GM18526 (cell line): ENCODE measurements around the gene SNX9.

Source experiments
- POLR2A ChIP-seq: IDR thresholded peaks from 3 replicates; pipeline ENCODE4 v1.6.1; 2011; ENCODE audit not compliant: insufficient read length; ENCODE audit errors: extremely low read depth

The SNX9 gene

DNA sequence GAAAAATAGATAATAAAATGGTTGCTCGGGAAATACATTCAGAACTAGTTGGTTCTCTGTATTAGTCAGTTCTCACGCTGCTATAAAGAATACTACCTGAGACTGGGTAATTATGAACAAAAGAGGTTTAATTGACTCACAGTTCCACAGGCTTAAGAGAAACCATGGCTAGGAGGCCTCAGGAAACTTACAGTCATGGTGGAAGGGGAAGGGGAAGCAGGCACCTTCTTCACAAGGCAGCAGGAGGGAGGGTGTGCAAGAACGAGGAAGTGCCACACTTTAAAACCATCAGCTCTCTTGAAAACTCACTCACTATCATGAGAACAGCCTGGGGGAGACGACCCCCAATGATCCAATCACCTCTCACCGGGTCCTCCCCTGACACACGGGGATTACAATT, 24.2 kb upstream of the SNX9 start:
- TF ChIP-seq POLR2A = no peak

DNA sequence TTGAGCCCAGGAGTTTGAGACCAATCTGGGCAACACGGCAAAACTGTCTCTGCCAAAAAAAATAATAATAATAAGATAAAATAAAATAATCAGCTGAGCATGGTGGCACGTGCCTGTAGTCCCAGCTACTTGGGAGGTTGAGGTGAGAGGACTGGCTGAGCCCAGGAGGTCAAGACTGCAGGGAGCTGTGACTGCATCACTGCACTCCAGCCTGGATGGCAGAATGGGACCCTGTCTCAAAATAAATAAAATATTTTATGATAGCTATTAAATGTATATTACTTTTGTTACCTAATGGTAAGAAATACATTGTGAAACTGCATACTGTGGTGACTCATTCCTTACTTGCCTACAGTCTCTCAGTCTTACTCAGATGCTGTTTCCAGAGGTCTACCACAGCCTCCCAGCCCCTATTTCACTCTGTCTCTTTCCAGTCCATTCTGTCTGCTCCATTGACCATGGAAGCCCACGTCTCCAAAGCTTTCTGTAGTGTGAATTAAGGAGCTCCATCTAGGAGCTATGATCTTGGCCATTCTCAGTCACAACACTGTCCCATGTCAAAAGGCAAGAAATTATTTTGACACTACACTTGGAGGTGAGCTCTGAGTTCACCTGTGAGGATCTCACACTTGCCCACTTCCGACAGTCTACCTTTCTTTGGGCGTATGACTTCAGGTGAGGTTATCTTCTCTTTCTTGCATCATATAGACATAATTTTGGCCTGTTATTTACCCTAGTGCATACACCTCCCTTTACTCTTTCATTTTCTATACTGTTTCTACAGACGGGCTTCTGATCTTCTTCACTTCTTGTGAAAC, 22.4 kb upstream of the SNX9 start:
- TF ChIP-seq POLR2A = no peak

DNA sequence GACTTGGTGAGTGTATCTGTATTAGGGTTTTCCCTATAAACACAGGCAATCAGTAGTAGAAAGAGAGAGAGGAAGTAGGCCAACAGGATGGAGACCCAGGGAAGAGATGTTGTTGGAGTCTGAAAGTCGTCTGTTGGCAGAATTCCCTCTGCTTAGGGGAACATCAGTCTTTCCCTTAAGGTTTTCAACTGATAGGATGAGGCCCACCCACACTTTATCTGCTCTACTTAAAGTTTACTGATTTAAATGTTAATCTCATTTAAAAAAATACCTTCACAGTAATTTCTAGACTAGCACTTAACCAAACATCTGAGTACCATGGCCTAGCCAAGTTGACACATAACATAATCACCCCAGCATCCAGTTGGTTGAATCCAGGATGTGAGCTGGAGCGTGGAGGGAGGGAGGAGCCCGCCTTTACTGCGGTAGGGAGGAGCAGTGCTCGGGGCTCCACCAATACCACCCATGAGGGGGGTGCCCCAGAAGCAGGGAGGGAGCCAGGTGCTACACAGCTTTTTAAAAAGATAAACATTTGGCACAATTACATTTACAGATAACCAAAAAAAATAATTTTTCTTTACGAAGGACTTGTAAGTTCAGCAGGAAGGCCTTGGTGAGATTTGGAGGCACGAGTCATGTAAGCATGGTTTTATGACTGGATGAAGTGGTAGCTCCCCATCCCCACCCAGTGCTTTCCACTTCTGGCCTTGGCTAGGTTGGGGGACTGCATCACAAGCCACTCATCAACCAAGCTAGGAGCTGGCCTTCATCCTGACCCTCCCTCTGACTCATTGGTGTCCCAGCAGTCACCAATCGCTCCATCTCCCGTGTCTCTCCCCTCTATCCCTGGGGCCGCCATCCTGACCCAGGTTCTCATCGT, 18.4 kb upstream of the SNX9 start:
- TF ChIP-seq POLR2A = no peak

DNA sequence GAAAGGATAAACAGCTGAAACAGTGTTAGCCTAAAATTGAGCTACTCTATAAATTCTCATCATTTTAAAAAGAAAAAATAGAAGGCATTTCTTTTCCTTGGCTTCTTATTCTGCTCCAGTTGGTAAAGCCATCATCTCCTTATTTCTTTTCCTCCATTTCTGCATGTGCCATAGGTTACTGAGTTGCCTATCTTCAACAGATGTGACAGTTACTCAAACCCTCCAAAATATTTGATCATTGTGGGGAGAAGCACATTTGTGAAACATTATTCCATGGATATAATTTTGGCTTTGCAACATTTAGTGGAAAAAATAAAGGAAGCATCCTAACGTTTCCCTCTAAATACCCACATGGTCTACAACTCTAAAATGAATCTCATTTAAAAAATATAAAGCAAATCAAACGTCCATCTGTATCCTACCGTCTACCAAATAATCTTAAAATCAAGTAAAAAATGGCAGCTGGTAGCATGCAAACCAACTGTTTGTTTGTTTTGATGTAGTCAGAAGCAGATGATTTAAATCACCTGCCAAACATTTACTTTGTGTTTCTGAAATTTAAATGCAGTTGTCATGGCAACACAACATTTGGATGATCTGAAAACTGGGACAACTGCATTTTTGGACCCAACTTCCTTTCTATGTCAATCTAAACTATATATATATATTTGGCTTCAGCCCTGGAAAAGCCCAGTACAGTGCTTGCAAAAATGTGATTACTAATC, 16.8 kb upstream of the SNX9 start:
- TF ChIP-seq POLR2A = no peak

DNA sequence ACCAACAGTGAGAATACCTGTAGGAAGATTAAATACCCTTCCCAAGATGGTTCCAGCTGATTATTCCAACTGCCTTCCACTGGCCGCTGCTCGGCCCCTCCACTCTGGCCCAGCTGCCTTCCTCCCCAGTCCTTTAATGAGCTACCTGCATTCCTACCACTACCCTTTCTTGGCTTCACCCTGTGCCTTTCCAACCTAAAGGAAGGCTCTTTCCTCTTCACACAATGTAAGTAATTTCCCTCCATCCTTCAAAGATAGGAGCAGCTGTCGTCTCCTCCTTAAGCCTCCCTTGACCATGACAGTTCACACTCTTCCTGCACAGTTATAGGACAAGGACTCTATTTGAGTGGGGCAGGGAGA, 16.2 kb upstream of the SNX9 start:
- no peak for TF ChIP-seq POLR2A

DNA sequence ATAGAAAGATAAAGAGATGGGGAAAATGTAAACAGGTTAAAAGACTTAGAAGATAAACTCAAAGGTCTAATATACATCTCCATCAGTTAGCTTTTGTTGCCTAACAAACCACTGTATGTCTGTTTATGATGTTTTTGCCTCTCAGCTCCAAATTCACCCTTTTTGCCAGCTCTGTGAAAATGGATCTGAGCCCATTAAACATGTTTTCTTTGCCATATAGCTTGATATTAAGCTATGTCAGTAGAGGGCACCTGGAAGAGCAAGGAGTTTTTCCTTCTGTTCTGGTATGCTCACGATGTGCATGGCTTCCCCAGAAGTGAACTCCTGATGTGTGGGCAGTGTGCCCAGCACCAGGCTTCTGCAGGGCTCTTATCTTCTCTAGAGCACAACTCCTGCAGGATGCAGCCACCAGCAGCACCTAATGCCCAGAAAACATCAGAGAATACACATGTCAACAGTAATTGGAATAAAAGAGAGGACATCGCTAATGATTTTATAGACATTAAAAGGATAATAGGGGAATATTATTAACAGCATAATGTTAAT, 14.6 kb upstream of the SNX9 start:
- TF ChIP-seq POLR2A = no peak

DNA sequence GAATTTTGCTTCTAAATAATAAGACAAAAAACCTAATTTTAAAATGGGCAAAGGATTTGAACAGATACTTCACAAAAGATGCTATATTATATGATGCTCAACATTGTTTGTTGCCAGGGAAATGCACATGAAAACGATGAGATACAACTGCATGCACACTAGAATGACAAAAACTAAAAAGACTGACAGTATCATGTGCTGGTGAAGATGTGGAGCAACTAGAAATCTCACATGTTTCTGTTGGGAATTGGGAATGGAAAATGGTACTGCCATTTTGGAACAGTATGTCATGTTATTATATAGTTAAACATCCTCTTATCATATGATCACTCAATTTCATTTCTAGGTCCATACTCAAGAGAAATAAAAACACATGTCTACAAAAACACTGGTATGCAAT, 13.4 kb upstream of the SNX9 start:
- TF ChIP-seq POLR2A = no peak

DNA sequence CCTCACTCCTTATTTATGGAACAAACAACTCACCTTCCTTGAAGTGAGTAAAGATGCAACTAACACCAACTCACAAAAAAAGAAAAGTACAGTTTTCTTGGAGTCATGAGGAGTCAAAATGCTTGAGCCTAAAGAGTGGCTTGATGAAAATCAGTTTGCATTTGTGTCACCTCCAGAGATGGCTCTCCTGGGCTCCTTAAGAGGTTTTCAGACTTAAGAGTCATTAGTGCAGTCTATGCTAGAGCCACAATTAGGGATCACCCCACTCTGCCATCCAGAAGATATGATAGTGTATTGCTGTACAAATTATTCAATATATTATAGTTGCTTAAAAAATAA, 11.9 kb upstream of the SNX9 start:
- no peak for TF ChIP-seq POLR2A

DNA sequence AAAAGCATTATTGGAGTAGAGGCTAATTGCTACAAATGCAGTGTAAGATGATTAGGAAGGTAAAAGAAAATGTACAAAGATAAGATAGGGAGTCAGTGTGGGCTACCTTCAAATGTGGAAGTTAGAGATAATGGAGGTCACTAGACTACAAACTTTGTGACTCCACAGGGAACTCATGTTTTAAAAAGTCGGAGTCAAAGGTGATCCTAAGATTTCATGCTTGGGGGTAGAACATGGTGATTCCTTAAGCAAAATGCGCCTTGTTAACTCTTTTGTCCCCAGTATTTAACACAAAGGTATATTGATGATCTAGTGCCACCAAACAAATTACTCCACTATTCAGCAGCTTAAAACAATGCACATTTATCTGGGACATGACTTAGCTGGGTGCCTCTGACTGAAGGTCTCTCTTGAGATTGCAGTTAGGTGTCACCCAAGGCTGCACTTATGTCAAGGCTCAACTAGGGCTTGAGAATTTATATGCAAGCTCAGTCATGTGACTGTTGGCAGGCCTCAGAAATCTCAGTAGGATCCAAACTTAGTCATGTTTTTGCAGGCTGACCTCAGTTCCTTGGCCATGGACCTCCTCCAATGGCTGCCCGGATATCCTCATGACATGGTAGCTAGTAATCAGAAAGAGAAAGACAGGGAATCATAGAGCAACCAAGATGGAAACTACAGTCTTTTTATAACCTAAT, 11.4 kb upstream of the SNX9 start:
- no peak for TF ChIP-seq POLR2A

DNA sequence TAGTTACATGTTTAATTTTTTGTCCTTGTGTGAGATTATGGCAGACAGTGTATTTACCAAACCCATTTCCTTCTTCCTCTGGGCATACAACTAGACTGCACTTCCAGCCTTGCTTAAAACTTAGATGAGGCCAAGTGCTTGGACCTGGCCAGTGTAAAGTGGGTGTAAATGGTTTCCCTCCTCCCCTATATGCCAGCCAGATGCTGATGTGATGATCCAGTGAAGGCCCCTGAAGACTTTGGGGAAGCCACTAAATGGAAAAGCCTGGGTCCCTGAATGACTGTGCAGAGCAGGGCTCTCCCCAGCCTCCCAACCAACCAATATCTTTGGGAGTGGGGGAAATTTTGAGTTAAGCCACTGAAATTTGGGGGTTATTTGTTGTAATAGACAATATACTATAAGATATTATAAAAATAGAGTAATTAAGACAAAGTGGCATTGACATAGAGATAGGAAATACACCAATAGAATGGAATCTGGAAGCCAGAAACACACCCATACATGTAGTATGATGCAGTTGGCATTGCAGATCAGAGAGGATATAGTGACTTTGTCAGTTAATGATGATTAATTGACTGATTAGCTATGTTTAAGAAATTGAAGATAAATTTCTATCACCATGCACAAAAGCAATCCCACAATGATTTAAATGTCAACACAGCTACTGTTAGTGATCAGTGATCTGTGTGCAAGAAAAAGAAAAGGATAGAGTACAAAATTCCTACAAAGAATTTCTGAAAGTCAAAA, 10.4 kb upstream of the SNX9 start:
- TF ChIP-seq POLR2A = no peak

DNA sequence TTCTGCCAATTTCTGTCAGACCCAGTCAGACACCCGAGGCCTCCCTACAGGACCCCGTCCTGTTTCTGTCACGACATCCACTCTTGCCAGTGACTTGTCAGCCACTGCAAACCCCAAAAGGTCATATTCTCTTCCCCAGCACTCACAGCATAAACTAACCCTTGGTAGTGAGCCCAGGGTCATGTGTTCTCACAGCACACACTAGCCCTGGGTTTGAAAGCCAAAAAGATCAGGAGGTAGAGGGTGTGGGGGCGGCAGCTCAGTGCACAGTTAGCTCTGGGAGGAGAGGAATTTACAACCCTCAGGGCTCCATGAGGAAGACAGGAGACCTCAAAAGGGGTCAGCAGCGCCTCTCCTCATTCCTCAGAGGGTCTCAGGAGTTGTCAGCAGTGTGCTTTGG, 9.9 kb upstream of the SNX9 start:
- TF ChIP-seq POLR2A = no peak

DNA sequence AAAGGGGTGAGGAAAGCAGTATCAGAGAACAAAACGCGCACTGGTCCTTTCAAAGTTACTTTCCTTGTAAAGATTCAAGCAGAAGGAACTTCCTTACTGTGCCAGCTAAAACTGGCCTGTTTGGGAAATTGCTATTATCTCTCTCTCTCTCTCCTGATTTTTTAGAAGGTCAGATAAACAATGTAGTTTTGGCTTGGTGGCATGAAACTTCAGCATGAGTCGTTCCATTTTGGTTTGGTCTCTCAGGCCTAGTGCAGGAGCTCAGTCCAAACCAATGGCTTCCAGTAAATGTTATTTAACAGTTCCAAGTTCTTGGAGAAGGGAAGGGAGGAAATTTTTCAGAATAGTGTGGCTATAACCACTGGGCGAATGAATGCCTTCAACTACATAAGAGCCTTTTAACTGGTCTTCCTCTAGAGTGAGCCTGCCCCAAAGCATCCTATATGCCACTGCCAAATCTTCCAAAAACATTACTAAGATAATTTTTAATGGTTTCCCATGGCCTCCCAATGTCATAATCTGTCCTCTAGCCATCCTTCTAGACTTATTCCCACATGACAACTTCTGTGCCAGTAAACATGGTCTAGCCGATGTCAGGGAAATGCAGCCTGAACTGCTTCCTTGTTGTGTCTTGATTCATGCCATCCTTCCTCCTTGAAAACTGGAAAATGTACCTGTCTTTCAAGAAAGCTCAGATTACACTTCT, 9.1 kb upstream of the SNX9 start:
- TF ChIP-seq POLR2A = no peak

DNA sequence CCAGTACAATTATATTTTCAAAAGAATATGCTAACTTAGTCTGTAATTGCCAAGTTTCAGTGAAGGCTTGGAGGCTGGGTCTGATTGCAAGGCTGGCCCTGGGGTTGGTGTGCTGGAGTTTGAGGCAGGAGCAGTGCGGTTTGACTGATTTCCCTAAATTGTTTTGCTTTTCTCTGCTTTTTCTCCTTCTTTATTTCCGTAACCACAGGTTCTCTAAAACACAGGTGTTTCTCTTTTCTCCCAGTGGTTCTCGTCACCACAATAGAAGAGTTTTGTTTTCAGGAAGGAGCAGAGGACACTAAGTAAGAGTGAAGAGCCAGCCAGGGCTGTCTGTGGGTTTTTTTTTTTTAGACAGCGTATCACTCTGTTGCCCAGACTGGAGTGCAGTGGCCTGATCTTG, 8.2 kb upstream of the SNX9 start:
- TF ChIP-seq POLR2A = no peak
